Right renal pelvis (tissue), 4 donors: ENCODE results near the gene PLA2G2A. TPM values are rescaled to one million over a fixed set of nuclear protein-coding genes. Genes with fewer than 3 reads are reported as not detected.

Experiments used
- DNase-seq, 4 donors: peaks; one replicate each; pipeline ENCODE4 v3.0.0-alpha.2; 2013; ENCODE audit warnings: low read depth in 4 of 4, low spot score in 3 of 4, missing footprints in 1 of 4
- polyA plus RNA-seq, 4 donors: library from polyadenylated mRNA; unstranded; fragments of 120-200 nt; gene quantifications; one replicate each; pipeline ENCODE4 v1.2.1, GENCODE V29; 2013; ENCODE audit not compliant: insufficient read length in 4 of 4

Gene PLA2G2A
- polyA plus RNA-seq, 4 donors, result 0.27 TPM; not detected in 3

- DNase-seq, result peak in 3 of 4 donors; percentile 22 to 30 (median 22)
Observed at GRCh38 chr1:19974822-19975416, 4.5 kb downstream of the PLA2G2A start.

GRCh38 chr1:19973616-19974015 is 5.8 kb downstream of the PLA2G2A start:
- no peak for DNase-seq

- DNase-seq, result no peak
Observed at GRCh38 chr1:19971664-19972063, 7.8 kb downstream of the PLA2G2A start.

- DNase-seq, result no peak
Observed at GRCh38 chr1:19969898-19970660, 9.3 kb downstream of the PLA2G2A start.

- peak; percentile 12 to 60 (median 35) for DNase-seq
Observed at GRCh38 chr1:19967808-19968207, 11.6 kb downstream of the PLA2G2A start.

- DNase-seq, result no peak
Observed at GRCh38 chr1:19964542-19964941, 14.9 kb downstream of the PLA2G2A start.

- DNase-seq, result no peak
Observed at GRCh38 chr1:19963636-19964035, 15.8 kb downstream of the PLA2G2A start.

- DNase-seq, result no peak
Observed at GRCh38 chr1:19960591-19960990, 18.8 kb downstream of the PLA2G2A start.

GRCh38 chr1:19957779-19958178 is 21.6 kb downstream of the PLA2G2A start:
- DNase-seq, result no peak

- no peak for DNase-seq
Observed at GRCh38 chr1:19955534-19956170, 23.8 kb downstream of the PLA2G2A start.

- DNase-seq, result no peak
Observed at GRCh38 chr1:19954059-19954458, 25.4 kb downstream of the PLA2G2A start.

- DNase-seq, result no peak
Observed at GRCh38 chr1:19949016-19949415, 30.4 kb downstream of the PLA2G2A start.

- no peak for DNase-seq
Observed at GRCh38 chr1:19946971-19947370, 32.4 kb downstream of the PLA2G2A start.

GRCh38 chr1:19946331-19946751 is 33.1 kb downstream of the PLA2G2A start:
- no peak for DNase-seq

- DNase-seq, result no peak
Observed at GRCh38 chr1:19945914-19946313, 33.5 kb downstream of the PLA2G2A start.

GRCh38 chr1:19942657-19943056 is 36.8 kb downstream of the PLA2G2A start:
- DNase-seq, result no peak

GRCh38 chr1:19942088-19942487 is 37.3 kb downstream of the PLA2G2A start:
- DNase-seq, result no peak

- DNase-seq, result no peak
Observed at GRCh38 chr1:19941206-19941568, 38.2 kb downstream of the PLA2G2A start.

- no peak for DNase-seq
Observed at GRCh38 chr1:19940486-19941205, 38.8 kb downstream of the PLA2G2A start.

- DNase-seq, result no peak
Observed at GRCh38 chr1:19938472-19938871, 40.9 kb downstream of the PLA2G2A start.

GRCh38 chr1:19936061-19936750 is 43.2 kb downstream of the PLA2G2A start:
- no peak for DNase-seq
